Astrocyte of the cerebellum (primary cell): Measurements from ENCODE around the gene WNT11.

Experiments
- DNase-seq: peaks from one replicate; pipeline ENCODE4 v3.0.0-alpha.2; 2011; ENCODE audit warnings: low read depth
- H3K4me3 ChIP-seq: 2 replicates; pipeline ENCODE4 v1.5.1; 2011; ENCODE audit warnings: mild to moderate bottlenecking, low read depth, low read length, moderate library complexity
- CTCF ChIP-seq: IDR thresholded peaks from 2 replicates; pipeline ENCODE4 v1.5.1; 2012; ENCODE audit warnings: low read length, low read depth, moderate library complexity, mild to moderate bottlenecking; ENCODE audit errors: missing control alignments
- in situ Hi-C: cut with HindIII; loops from 2 replicates; pipeline ENCODE4 v1.10.0; 2017; ENCODE audit warnings: low sequenced_read_pairs

WNT11 gene

GRCh38 chr11:76151556-76152085, 54.7 kb downstream of the WNT11 start:
- in situ Hi-C loops = loop anchor here (25.0 kb wide), 1 partner anchor 239 kb away; no protein-coding TSS in a partner anchor
- no peak overlapping the region for H3K4me3 ChIP-seq
- TF ChIP-seq CTCF = no peak

GRCh38 chr11:76150141-76150540, 56.2 kb downstream of the WNT11 start:
- no peak overlapping the region for H3K4me3 ChIP-seq
- no peak for DNase-seq
- no peak for TF ChIP-seq CTCF
- in situ Hi-C loops = loop anchor here (25.0 kb wide), 1 partner anchor 238 kb away; no protein-coding TSS in a partner anchor

More at GRCh38 chr11:76151556-76152085, 54.7 kb downstream of the WNT11 start:
- DNase-seq = no peak

GRCh38 chr11:76149713-76150112, 56.6 kb downstream of the WNT11 start:
- in situ Hi-C loops = loop anchor here (25.0 kb wide), 1 partner anchor 237 kb away; no protein-coding TSS in a partner anchor
- TF ChIP-seq CTCF = no peak
- DNase-seq = no peak
- no peak overlapping the region for H3K4me3 ChIP-seq

GRCh38 chr11:76148941-76149613, 57.2 kb downstream of the WNT11 start:
- DNase-seq = no peak
- H3K4me3 ChIP-seq = no peak overlapping the region
- in situ Hi-C loops = no loop called here
- TF ChIP-seq CTCF = no peak

GRCh38 chr11:76148231-76148630, 58.1 kb downstream of the WNT11 start:
- no peak for TF ChIP-seq CTCF
- no peak overlapping the region for H3K4me3 ChIP-seq
- in situ Hi-C loops = no loop called here
- DNase-seq = no peak

GRCh38 chr11:76147106-76147740, 59.1 kb downstream of the WNT11 start:
- no peak overlapping the region for H3K4me3 ChIP-seq
- no peak for DNase-seq
- in situ Hi-C loops = no loop called here
- no peak for TF ChIP-seq CTCF
